GM21786 (cell line): Measurements from ENCODE around the gene PRKCD.

ENCODE experiments used
- ATAC-seq: cut with Tn5 transposase; IDR thresholded peaks from one replicate; pipeline ENCODE4 v1.9.1; 2021; ENCODE audit not compliant: unreplicated experiment

PRKCD gene

DNA sequence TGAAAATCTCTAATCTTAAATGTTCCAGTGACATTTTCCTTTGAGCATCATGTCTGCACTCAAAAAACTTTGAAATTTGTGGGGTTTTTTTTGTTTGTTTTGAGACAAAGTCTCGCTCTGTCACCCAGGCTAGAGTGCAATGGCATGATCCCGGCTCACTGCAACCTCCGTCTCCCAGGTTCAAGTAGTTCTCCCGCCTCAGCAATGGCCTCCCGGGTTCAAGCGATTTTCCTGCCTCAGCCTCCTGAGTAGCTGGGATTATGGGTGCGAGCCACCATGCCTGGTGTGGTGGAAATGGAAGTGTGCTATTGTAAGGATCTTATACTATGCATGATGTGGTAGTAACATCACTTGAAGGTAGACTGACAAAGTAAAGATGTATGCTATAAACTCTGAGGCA, 52.3 kb downstream of the PRKCD start:
- ATAC-seq = no peak

- no peak for ATAC-seq
Measured at GRCh38 chr3:53215816-53216215, 54.8 kb downstream of the PRKCD start.

GRCh38 chr3:53216723-53217122, 55.7 kb downstream of the PRKCD start:
- no peak for ATAC-seq

DNA sequence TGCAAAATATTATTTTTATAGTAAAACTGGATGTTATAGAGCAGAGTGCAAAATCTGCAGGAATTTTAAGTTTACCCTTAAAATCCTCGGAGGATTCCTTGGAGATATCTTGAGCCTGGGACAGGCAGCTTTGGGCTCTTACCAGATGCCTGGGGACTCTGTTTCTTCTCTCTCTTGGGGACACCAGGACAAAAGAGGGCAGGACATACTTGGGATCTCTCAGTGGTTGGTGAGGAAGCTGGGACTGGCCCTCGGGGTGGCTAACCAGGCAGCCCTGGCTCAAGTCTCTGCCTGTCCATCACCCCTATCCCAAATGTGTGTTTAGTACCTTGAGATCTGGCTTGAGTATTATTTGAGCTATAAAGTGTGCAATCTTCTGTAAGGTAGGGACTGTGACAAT, 56.2 kb downstream of the PRKCD start:
- ATAC-seq = no peak

DNA sequence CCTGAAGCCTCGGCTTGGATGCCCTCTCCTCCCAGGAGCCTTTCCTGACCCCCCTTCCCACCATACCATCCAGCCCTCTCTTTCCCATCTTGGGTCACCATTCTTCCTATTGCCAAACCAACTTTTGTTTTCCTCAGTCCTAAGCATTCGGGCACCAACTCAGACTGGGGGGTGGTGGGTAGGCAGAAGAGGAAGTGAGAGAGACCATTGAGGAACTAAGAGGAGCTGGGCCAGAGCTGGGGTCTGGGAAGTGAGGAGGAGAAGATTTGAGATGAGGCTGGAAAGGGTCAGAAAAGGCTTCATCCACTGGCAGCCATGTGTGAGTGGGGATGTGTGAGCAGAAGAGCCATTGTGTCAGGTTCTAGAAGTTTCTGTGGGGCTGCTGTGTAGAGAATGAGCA, 57.1 kb downstream of the PRKCD start:
- no peak for ATAC-seq

DNA sequence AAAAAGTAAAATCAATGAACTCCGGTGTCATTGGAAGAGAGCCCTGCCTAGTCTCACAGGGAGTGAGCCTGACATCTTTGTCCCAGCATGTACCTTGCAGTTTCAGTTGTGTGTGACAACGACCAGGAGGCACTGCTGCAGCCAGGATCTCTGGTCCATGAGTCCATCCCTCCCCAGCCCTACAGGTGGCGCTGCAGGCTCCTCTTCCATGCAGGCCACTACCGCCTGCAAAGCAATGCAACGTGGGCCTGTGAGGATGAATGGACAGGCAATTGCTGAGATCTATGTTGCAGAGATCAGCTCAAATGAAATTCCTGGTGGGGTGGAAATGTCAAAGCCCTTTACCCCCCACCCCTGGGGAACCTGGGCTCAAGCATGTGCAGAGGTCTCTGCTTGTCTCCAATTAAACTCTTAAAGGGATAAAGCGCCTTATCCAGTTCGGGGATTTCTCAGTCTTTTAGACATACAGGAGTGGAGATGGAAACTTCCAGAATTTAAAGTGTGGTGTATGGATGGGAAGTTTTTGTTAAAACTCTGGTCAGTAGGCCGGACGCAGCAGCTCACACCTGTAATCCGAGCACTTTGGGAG, 59.0 kb downstream of the PRKCD start:
- peak; percentile 77 for ATAC-seq

DNA sequence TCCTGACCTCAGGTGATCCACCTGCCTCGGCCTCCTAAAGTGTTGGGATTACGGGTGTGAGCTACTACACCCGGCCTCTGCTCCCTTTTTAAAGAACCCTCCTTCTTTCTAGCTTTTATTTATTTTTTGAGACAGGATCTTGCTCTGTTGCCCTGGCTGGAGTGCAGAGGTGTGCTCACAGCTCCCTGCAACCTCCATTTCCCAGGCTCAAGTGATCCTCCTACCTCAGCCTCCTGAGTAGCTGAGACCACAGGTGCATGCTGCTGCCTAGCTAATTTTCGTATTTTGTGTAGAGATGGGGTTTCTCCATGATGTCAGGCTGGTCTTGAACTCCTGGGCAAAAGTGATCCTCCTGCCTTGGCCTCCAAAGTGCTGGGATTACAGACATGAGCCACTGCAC, 60.3 kb downstream of the PRKCD start:
- ATAC-seq = no peak

- ATAC-seq = no peak
Measured at GRCh38 chr3:53221827-53222182, 60.8 kb downstream of the PRKCD start.

GRCh38 chr3:53222183-53222901, 61.3 kb downstream of the PRKCD start:
- no peak for ATAC-seq

GRCh38 chr3:53223025-53223424, 62.0 kb downstream of the PRKCD start:
- no peak for ATAC-seq

GRCh38 chr3:53223541-53223966, 62.5 kb downstream of the PRKCD start:
- no peak for ATAC-seq

- ATAC-seq = no peak
Measured at GRCh38 chr3:53224026-53224425, 63.0 kb downstream of the PRKCD start.

GRCh38 chr3:53224536-53224935, 63.5 kb downstream of the PRKCD start:
- no peak for ATAC-seq

- no peak for ATAC-seq
Measured at GRCh38 chr3:53225181-53225580, 64.2 kb downstream of the PRKCD start.

DNA sequence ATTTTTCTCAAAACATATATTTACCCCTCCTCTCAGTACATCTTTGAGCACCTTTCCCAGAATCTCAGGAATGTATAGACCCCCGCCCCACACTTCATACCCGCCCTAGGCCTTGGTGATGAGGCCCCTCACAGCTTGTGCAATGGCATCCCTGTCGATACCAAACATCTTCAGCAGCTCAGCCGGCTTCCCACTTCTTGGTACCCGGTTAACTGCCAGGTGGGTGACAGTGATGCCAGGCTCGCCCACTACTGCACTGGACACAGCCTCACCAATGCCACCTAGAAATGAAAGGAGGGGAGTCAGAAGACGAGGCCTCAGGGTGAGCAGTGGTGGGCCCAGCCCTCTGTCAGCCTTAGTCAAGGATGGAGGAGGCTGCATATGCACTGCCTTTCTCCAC, 64.6 kb downstream of the PRKCD start:
- no peak for ATAC-seq

DNA sequence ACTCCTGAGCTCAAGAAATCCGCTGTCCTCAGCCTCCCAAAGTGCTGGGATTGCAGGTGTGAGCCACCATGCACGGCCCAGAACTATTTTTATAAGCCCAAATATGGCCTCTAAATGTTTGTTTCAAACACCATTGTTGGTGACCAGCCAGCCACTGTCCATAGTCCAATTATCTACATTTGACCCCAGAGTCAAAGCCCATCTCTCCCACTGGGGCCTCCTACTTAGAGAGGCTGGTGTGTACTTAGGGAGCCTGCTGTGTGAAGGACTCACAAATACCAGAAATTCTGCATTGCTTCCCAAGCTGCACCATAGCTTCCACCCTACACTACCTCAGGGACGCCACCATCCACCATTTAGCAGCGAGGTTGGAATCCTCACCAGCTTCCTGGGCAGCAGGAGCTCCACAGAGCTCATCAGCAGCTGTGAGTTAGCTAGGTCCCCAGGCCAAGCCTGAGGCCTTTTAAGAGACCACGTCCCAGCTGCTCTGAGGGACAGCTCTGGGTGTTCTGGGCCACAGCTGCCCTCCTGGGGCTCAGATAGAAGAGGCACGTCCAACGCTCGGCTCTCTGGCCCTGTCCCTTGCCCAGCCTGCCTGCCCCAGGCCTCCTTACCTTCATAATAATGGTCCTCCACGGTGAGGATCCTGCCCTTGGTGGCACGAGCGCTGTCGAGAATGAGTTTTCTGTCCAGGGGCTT, 65.3 kb downstream of the PRKCD start:
- ATAC-seq = no peak

- no peak for ATAC-seq
Measured at GRCh38 chr3:53226841-53227407, 65.9 kb downstream of the PRKCD start.

GRCh38 chr3:53227993-53228885, 67.2 kb downstream of the PRKCD start:
- ATAC-seq = no peak

GRCh38 chr3:53229171-53229570, 68.2 kb downstream of the PRKCD start:
- no peak for ATAC-seq

GRCh38 chr3:53229606-53230005, 68.6 kb downstream of the PRKCD start:
- no peak for ATAC-seq

- no peak for ATAC-seq
Measured at GRCh38 chr3:53230041-53230621, 69.1 kb downstream of the PRKCD start.
